ENCODE results near the gene SCAMP4. TPM values are rescaled to one million over a fixed set of nuclear protein-coding genes. Genes with fewer than 3 reads are reported as not detected.

The SCAMP4 gene
- total RNA-seq, 1 donor from 2014 or later = 51.6 TPM

GRCh38 chr19:1975162-1975480 is 69.9 kb downstream of the SCAMP4 start:
- Mint-ChIP-seq H3K27ac (ENCODE audit: unreplicated experiment) (no peak overlapping the region), H3K4me3 (ENCODE audit: unreplicated experiment) (no peak overlapping the region), H3K27me3 (ENCODE audit: low read depth) (no peaks in the 10 kb centered on the region), H3K4me1 (ENCODE audit: low read depth) (no peaks in the 10 kb centered on the region), H3K36me3 (ENCODE audit: low read depth) (peaks cover 3% of the 10 kb centered on the region), H3K9me3 (ENCODE audit: low read depth) (no peaks in the 10 kb centered on the region)
- DNase-seq (ENCODE audit: low spot score) = no peak
- no peak for TF ChIP-seq CTCF (IDR thresholded peaks at IDR 0.05)

Other genes starting within 250 kb of the SCAMP4 start
- not detected in 3 replicates for gene ONECUT3, start 151.9 kb upstream of the SCAMP4 start, total RNA-seq
- 1.9 to 6.0 TPM (median 5.7 TPM) in 3 replicates for gene ATP8B3, start 93.1 kb upstream of the SCAMP4 start, total RNA-seq
- gene REXO1, start 56.9 kb upstream of the SCAMP4 start, total RNA-seq = 22.2 to 24.9 TPM (median 24.9 TPM) in 3 replicates
- 25.0 to 38.9 TPM (median 38.9 TPM) in 3 replicates for gene KLF16, start 41.8 kb upstream of the SCAMP4 start, total RNA-seq
- 54.6 to 60.2 TPM (median 54.6 TPM) in 3 replicates for gene ABHD17A, start 19.9 kb upstream of the SCAMP4 start, total RNA-seq
- gene ADAT3, start within 50 bp of the SCAMP4 start, total RNA-seq = 3.2 to 4.3 TPM (median 3.6 TPM) in 3 replicates
- gene CSNK1G2, start 35.8 kb downstream of the SCAMP4 start, total RNA-seq = 57.4 to 74.9 TPM (median 58.9 TPM) in 3 replicates
- 61.0 to 66.2 TPM (median 65.9 TPM) in 3 replicates for gene BTBD2, start 110.3 kb downstream of the SCAMP4 start, total RNA-seq
- gene MKNK2, start 145.8 kb downstream of the SCAMP4 start, total RNA-seq = 32.8 to 127 TPM (median 125 TPM) in 3 replicates
- 34.6 to 48.0 TPM (median 45.5 TPM) in 3 replicates for gene MOB3A, start 190.9 kb downstream of the SCAMP4 start, total RNA-seq
- 2.4 to 3.9 TPM (median 3.2 TPM) in 3 replicates for gene IZUMO4, start 191.5 kb downstream of the SCAMP4 start, total RNA-seq
- gene AP3D1, start 246.2 kb downstream of the SCAMP4 start, total RNA-seq = 139 to 157 TPM (median 144 TPM) in 3 replicates